Gastrocnemius medialis (tissue), 4 donors: ENCODE measurements around the gene UBE3C. TPM values are rescaled to one million over a fixed set of nuclear protein-coding genes. Genes with fewer than 3 reads are reported as not detected.

Experiments used
- ATAC-seq, 2 donors: fragments of 150-250 bp; one replicate each; pipeline ENCODE4 v1.9.1; 2016
- DNase-seq, 2 donors: peaks; one replicate each; pipeline ENCODE4 v3.0.0-alpha.2; 2019
- H3K27ac ChIP-seq, 4 donors: fragments of 200-600 bp; sonication (generic); 1 replicate in 1 of 4; 2 replicates in 3 of 4; pipeline ENCODE4 v1.5.1; 2016 to 2018; ENCODE audit warnings: mild to moderate bottlenecking in 2 of 4, moderate library complexity in 1 of 4
- H3K27me3 ChIP-seq, 3 donors: fragments of 200-600 bp; sonication (generic) in 2 of 3; 1 replicate in 1 of 3; 2 replicates in 2 of 3; pipeline versions ENCODE4 v1.5.1 to v1.6.0; 2016 to 2019; ENCODE audit warnings: mild to moderate bottlenecking in 1 of 3, moderate library complexity in 1 of 3
- H3K36me3 ChIP-seq, 2 donors: fragments of 200-600 bp; sonication (generic) in 1 of 2; one replicate each; pipeline ENCODE4 v1.5.1; 2017 to 2018
- H3K4me1 ChIP-seq, 2 donors: fragments of 200-600 bp; sonication (generic) in 1 of 2; one replicate each; pipeline ENCODE4 v1.5.1; 2016 to 2017; ENCODE audit warnings: mild to moderate bottlenecking in 2 of 2
- H3K4me3 ChIP-seq, 4 donors: fragments of 200-600 bp; sonication (generic) in 3 of 4; 1 replicate in 1 of 4; 2 replicates in 3 of 4; pipeline ENCODE4 v1.5.1; 2016 to 2019; ENCODE audit warnings: mild to moderate bottlenecking in 2 of 4
- H3K9me3 ChIP-seq, 3 donors: fragments of 200-600 bp; sonication (generic) in 2 of 3; 1 replicate in 1 of 3; 2 replicates in 2 of 3; pipeline ENCODE4 v1.5.1; 2016 to 2019
- POLR2A ChIP-seq, 2 donors: fragments of 450-650 bp; IDR thresholded peaks; one replicate each; pipeline ENCODE4 v1.6.1; 2017; ENCODE audit warnings: antibody characterized with exemption in 2 of 2, mild to moderate bottlenecking in 2 of 2, moderate library complexity in 2 of 2
- in situ Hi-C, 4 donors: fragments of 200-750 bp; cut with MboI; loops; one replicate each; pipeline versions ENCODE4 v1.15.0 to v1.8.0; 2017; ENCODE audit warnings: low sequenced_read_pairs in 4 of 4
- intact Hi-C: fragments of 100-400 bp; cut with DNase I; formaldehyde crosslinking; loops from one replicate; pipeline ENCODE4 v1.15.1; 2023; ENCODE audit warnings: low total_unique reads
- total RNA-seq, 4 donors: library from RNA; depleted of rRNA; stranded (reverse); fragments of >200 nt; gene quantifications; one replicate each; pipeline versions ENCODE4 v1.1.0 to v1.2.3, GENCODE V29; 2016
- TF ChIP-seq, protein P1 (sequence below), 5 experiments: fragments of 450-650 bp in 3 of 5; fragments of 200-600 bp in 2 of 5; sonication (generic) in 2 of 5; IDR thresholded peaks in 4 of 5; conservative IDR thresholded peaks in 1 of 5; 1 replicate in 4 of 5; 2 replicates in 1 of 5; pipeline ENCODE4 v1.5.1; 2016 to 2019; ENCODE audit warnings: antibody characterized with exemption in 5 of 5, mild to moderate bottlenecking in 3 of 5, moderate library complexity in 3 of 5

The UBE3C gene
- total RNA-seq, 4 donors from 2014 or later = 64.4 to 123 (median 76.3) TPM

DNA sequence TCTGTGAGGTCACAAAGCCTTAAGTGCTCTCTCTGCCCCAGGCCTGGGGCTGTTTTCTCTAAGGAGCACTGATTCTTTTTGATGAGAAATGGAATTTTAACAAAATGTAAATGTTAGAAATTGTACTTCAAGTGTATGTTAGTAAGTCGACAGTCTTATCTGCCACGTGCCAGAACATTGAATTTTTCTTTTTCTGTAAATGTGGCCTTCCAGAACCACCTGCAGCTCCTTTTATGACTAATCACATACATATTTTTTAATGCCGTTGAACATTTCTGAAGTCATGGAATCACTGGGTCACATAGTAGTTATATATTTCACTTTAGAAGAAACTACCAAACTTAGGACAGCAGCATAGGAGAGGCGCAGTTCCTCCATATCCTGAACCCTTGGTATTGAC lies 38.0 kb downstream of the UBE3C start:
- Histone ChIP-seq H3K9me3 (no peaks in the 10 kb centered on the region), H3K27ac (no peak overlapping the region), H3K27me3 (no peaks in the 10 kb centered on the region), H3K4me1 (no peaks in the 10 kb centered on the region), H3K36me3 (peaks cover 0 to 78% of the 10 kb centered on the region in 2 donors), H3K4me3 (no peak overlapping the region)
- intact Hi-C loops = no loop called here
- TF ChIP-seq POLR2A (IDR thresholded peaks at IDR 0.05) = no peak
- TF ChIP-seq, protein P1, sequence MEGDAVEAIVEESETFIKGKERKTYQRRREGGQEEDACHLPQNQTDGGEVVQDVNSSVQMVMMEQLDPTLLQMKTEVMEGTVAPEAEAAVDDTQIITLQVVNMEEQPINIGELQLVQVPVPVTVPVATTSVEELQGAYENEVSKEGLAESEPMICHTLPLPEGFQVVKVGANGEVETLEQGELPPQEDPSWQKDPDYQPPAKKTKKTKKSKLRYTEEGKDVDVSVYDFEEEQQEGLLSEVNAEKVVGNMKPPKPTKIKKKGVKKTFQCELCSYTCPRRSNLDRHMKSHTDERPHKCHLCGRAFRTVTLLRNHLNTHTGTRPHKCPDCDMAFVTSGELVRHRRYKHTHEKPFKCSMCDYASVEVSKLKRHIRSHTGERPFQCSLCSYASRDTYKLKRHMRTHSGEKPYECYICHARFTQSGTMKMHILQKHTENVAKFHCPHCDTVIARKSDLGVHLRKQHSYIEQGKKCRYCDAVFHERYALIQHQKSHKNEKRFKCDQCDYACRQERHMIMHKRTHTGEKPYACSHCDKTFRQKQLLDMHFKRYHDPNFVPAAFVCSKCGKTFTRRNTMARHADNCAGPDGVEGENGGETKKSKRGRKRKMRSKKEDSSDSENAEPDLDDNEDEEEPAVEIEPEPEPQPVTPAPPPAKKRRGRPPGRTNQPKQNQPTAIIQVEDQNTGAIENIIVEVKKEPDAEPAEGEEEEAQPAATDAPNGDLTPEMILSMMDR (IDR thresholded peaks at IDR 0.05 in 4 of 5, conservative IDR thresholded peaks at IDR 0.05 in 1 of 5) = no peak
- in situ Hi-C loops = no loop called here
- ATAC-seq = no peak
- DNase-seq = no peak

DNA sequence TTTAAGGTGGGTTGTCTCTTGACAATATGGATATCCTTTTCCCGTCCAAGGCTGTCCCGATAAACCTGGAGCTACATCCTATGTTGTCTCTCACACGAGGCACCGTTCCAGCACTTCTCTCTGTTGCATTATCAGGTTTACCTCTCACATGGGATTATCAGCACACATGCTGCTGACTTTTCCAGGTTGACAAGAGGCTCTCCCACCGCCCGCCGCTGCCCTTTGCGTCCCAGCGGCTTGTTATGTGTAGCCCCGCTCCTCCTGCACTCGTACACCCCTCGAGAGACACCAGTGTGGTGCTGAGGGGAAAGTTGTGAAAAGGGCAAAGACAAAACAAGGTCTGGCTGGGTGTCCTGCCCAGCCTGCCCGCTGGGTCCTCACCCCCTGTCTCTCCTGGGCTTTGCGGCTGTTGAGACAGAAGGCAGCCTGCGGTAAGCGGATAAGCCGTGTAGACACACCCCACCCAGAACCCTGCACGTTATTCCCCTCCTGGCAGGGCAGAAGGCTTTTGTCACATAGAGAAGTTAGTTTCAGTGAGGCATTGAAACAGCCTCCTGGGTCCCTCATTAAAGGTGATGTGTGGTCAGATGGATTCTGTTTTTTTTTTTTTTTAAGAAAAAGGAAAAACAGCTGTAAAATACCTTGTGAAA lies 38.7 kb downstream of the UBE3C start:
- Histone ChIP-seq H3K36me3 (peaks cover 0 to 79% of the 10 kb centered on the region in 2 donors), H3K9me3 (no peaks in the 10 kb centered on the region), H3K27me3 (no peaks in the 10 kb centered on the region), H3K4me1 (no peaks in the 10 kb centered on the region), H3K4me3 (no peak overlapping the region), H3K27ac (no peak overlapping the region)
- DNase-seq (no peak), ATAC-seq (no peak)
- intact Hi-C loops (no loop called here), in situ Hi-C loops (no loop called here)
- TF ChIP-seq POLR2A (IDR thresholded peaks at IDR 0.05) = no peak
- TF ChIP-seq, protein P1 (IDR thresholded peaks at IDR 0.05 in 4 of 5, conservative IDR thresholded peaks at IDR 0.05 in 1 of 5) = no peak

DNA sequence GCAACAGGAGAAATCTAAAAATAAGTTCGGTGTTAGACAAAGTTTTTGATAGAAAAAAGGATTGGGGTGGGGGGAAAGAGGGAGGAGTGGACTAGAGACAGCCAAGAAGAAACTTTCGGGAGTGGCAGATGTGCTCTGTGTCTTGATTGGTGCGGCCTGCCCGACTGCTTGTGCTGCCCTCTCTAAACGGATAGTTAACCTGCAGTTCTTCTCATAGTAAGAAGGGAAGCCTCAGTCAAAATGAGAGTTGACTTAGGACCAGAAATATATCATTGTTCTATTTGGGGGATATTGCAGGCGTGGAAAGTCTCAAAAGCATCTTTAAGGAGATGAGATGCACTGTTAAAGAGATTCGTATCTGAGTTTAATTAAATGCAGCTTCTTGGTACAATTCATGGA lies 39.3 kb downstream of the UBE3C start:
- no peak for DNase-seq
- Histone ChIP-seq H3K27ac (no peak overlapping the region), H3K4me3 (no peak overlapping the region), H3K36me3 (peaks cover 0 to 79% of the 10 kb centered on the region in 2 donors), H3K27me3 (no peaks in the 10 kb centered on the region), H3K9me3 (no peaks in the 10 kb centered on the region), H3K4me1 (no peaks in the 10 kb centered on the region)
- ATAC-seq = no peak
- in situ Hi-C loops = no loop called here
- TF ChIP-seq, protein P1 (IDR thresholded peaks at IDR 0.05 in 4 of 5, conservative IDR thresholded peaks at IDR 0.05 in 1 of 5) = no peak
- TF ChIP-seq POLR2A (IDR thresholded peaks at IDR 0.05) = no peak
- intact Hi-C loops = no loop called here

DNA sequence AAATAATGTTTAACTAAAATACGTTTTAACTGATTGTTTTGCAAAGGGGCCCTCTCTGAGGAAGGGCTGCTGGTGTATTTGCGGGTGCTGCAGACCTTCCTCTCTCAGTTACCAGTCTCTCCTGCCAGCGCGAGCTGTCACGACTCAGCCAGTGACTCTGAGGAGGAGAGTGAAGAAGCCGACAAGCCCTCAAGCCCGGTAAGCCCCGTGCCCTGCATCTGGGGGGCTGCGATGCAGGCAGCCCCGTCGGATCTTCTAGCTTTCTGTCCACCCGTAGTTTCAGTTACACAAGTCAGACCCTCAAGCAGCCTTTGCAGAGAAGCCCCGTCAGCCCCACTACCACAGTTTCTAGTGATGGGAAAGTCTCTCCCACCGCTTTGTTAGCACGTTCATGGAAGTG lies 45.1 kb downstream of the UBE3C start:
- no peaks in the 10 kb centered on the region for H3K27me3 ChIP-seq
- no peaks in the 10 kb centered on the region for H3K4me1 ChIP-seq
- intact Hi-C loops (no loop called here), in situ Hi-C loops (no loop called here)
- H3K27ac ChIP-seq = no peak overlapping the region
- peaks cover 0 to 88% of the 10 kb centered on the region in 2 donors for H3K36me3 ChIP-seq
- no peak for ATAC-seq
- H3K9me3 ChIP-seq = no peaks in the 10 kb centered on the region
- DNase-seq = no peak
- H3K4me3 ChIP-seq = no peak overlapping the region
- TF ChIP-seq POLR2A (IDR thresholded peaks at IDR 0.05) = no peak
- TF ChIP-seq, protein P1 (IDR thresholded peaks at IDR 0.05 in 4 of 5, conservative IDR thresholded peaks at IDR 0.05 in 1 of 5) = no peak
